SK-N-SH (cell line): ENCODE results near the gene NAALADL1.

Experiments
- EP300 ChIP-seq, 2 experiments: IDR thresholded peaks; 2 replicates each; pipeline versions ENCODE4 v1.4.0 to v1.6.1; 2012; ENCODE audit warnings: borderline replicate concordance in 1 of 2, low read depth in 1 of 2, low read length in 1 of 2
- EZH2phosphoT487 ChIP-seq: fragments of 200-600 bp; sonication (generic); IDR thresholded peaks from 2 replicates; pipeline ENCODE4 v1.6.1; 2017; ENCODE audit warnings: low read depth, mixed run types, mild to moderate bottlenecking, antibody characterized with exemption, moderate library complexity, borderline replicate concordance
- GABPA ChIP-seq: IDR thresholded peaks from 2 replicates; pipeline ENCODE4 v1.4.0; 2012; ENCODE audit warnings: low read depth, mild to moderate bottlenecking
- POLR2AphosphoS5 ChIP-seq: IDR thresholded peaks from 2 replicates; pipeline ENCODE4 v1.6.1; 2012; ENCODE audit warnings: low read depth, low read length
- TAF1 ChIP-seq: IDR thresholded peaks from 2 replicates; pipeline ENCODE4 v1.6.1; 2012; ENCODE audit warnings: low read depth, mild to moderate bottlenecking, low read length, moderate library complexity, borderline replicate concordance
- TF ChIP-seq, protein P1 (sequence below): fragments of 200-600 bp; sonication (generic); IDR thresholded peaks from 2 replicates; pipeline ENCODE4 v1.6.1; 2017; ENCODE audit warnings: antibody characterized with exemption, mild to moderate bottlenecking, moderate library complexity
- TF ChIP-seq, protein P2 (sequence below): IDR thresholded peaks from 2 replicates; pipeline ENCODE4 v1.4.0; 2012; ENCODE audit warnings: low read depth

DNA sequence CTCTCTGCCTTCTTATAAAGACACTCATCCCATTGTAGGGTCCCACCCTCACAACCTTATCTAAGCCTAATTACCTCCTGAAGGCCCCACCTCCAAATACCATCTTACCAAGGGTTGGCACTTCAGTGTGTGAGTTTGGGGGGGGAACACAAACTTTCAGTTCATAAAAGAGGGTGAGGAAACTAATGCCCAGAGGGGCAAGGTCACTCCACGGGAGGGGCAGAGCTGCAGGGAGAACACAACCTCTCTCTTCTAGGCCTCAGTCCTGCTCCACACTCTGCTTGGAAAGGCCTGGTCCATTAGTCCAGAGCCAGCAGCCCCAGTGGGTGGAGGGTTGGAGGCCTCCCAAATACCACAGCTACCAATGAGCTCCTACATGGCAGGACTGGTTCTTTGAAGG is 58.9 kb downstream of the NAALADL1 start:
- TF ChIP-seq POLR2AphosphoS5 (no peak), EZH2phosphoT487 (no peak), GABPA (no peak), EP300 (IDR thresholded peaks at IDR 0.05; ENCODE audit: borderline replicate concordance in 1 of 2, low read depth in 1 of 2, low read length in 1 of 2) (no peak), TAF1 (no peak)
- TF ChIP-seq, protein P1, sequence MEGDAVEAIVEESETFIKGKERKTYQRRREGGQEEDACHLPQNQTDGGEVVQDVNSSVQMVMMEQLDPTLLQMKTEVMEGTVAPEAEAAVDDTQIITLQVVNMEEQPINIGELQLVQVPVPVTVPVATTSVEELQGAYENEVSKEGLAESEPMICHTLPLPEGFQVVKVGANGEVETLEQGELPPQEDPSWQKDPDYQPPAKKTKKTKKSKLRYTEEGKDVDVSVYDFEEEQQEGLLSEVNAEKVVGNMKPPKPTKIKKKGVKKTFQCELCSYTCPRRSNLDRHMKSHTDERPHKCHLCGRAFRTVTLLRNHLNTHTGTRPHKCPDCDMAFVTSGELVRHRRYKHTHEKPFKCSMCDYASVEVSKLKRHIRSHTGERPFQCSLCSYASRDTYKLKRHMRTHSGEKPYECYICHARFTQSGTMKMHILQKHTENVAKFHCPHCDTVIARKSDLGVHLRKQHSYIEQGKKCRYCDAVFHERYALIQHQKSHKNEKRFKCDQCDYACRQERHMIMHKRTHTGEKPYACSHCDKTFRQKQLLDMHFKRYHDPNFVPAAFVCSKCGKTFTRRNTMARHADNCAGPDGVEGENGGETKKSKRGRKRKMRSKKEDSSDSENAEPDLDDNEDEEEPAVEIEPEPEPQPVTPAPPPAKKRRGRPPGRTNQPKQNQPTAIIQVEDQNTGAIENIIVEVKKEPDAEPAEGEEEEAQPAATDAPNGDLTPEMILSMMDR, result no peak
- TF ChIP-seq, protein P2, sequence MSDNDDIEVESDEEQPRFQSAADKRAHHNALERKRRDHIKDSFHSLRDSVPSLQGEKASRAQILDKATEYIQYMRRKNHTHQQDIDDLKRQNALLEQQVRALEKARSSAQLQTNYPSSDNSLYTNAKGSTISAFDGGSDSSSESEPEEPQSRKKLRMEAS, result no peak
